Measurements from ENCODE around the gene CD96.

CD96 gene

GRCh38 chr3:111692593-111693552, 150.9 kb downstream of the CD96 start:
- no peak overlapping the region for H3K4me3 ChIP-seq (ENCODE audit: low read depth, low read length)
- DNase-seq (ENCODE audit: low read depth): no peak

- DNase-seq (ENCODE audit: low read depth): no peak
- no peak overlapping the region for H3K4me3 ChIP-seq (ENCODE audit: low read depth, low read length)
These were observed 152.5 kb downstream of the CD96 start for GRCh38 chr3:111694471-111694870.

- no peak overlapping the region for H3K4me3 ChIP-seq (ENCODE audit: low read depth, low read length)
- DNase-seq (ENCODE audit: low read depth): no peak
These were observed 153.7 kb downstream of the CD96 start for GRCh38 chr3:111695636-111696117.

- DNase-seq (ENCODE audit: low read depth): no peak
- H3K4me3 ChIP-seq (ENCODE audit: low read depth, low read length): no peak overlapping the region
These were observed 158.1 kb downstream of the CD96 start for GRCh38 chr3:111700054-111700453.

- H3K4me3 ChIP-seq (ENCODE audit: low read depth, low read length): no peak overlapping the region
- no peak for DNase-seq (ENCODE audit: low read depth)
These were observed 159.4 kb downstream of the CD96 start for GRCh38 chr3:111701292-111701906.
